ENCODE measurements around the gene METTL23. TPM values are rescaled to one million over a fixed set of nuclear protein-coding genes. Genes with fewer than 3 reads are reported as not detected.

Gene METTL23
- total RNA-seq, 1 donor from 2014 or later, result 31.6 TPM

- no peak for DNase-seq
These were observed 24.6 kb upstream of the METTL23 start for GRCh38 chr17:76702076-76702475.

GRCh38 chr17:76702941-76703637 is 23.6 kb upstream of the METTL23 start:
- no peaks in the 10 kb centered on the region for H3K27me3 ChIP-seq (ENCODE audit: low read depth)
- no peak for DNase-seq
- no peak overlapping the region for H3K4me3 ChIP-seq
- ATAC-seq, result no peak
- TF ChIP-seq CTCF (IDR thresholded peaks at IDR 0.05), result no peak
- H3K4me1 ChIP-seq, result peaks cover 53% of the 10 kb centered on the region
- no peak overlapping the region for H3K27ac ChIP-seq
- intact Hi-C loops (cut with DNase I), result no loop called here
- H3K36me3 ChIP-seq, result no peaks in the 10 kb centered on the region
- H3K9me3 ChIP-seq, result no peaks in the 10 kb centered on the region

More at GRCh38 chr17:76702076-76702475, 24.6 kb upstream of the METTL23 start:
- H3K27ac ChIP-seq, result peak overlapping the region; percentile 88
- intact Hi-C loops (cut with DNase I), result no loop called here
- H3K27me3 ChIP-seq (ENCODE audit: low read depth), result no peaks in the 10 kb centered on the region
- no peak overlapping the region for H3K4me3 ChIP-seq
- no peaks in the 10 kb centered on the region for H3K36me3 ChIP-seq
- no peak for TF ChIP-seq CTCF (IDR thresholded peaks at IDR 0.05)
- no peak for ATAC-seq
- H3K4me1 ChIP-seq, result peaks cover 53% of the 10 kb centered on the region
- H3K9me3 ChIP-seq, result no peaks in the 10 kb centered on the region

GRCh38 chr17:76704805-76705204 is 21.8 kb upstream of the METTL23 start:
- Histone ChIP-seq H3K9me3 (no peaks in the 10 kb centered on the region), H3K27ac (no peak overlapping the region), H3K4me1 (peaks cover 49% of the 10 kb centered on the region), H3K27me3 (ENCODE audit: low read depth) (no peaks in the 10 kb centered on the region), H3K36me3 (no peaks in the 10 kb centered on the region), H3K4me3 (no peak overlapping the region)
- no peak for TF ChIP-seq CTCF (IDR thresholded peaks at IDR 0.05)
- intact Hi-C loops (cut with DNase I), result no loop called here
- ATAC-seq (no peak), DNase-seq (no peak)

GRCh38 chr17:76706817-76707216 is 19.8 kb upstream of the METTL23 start:
- Histone ChIP-seq H3K9me3 (no peaks in the 10 kb centered on the region), H3K36me3 (no peaks in the 10 kb centered on the region), H3K4me1 (peaks cover 38% of the 10 kb centered on the region), H3K4me3 (no peak overlapping the region), H3K27ac (no peak overlapping the region), H3K27me3 (ENCODE audit: low read depth) (no peaks in the 10 kb centered on the region)
- no peak for TF ChIP-seq CTCF (IDR thresholded peaks at IDR 0.05)
- ATAC-seq (no peak), DNase-seq (no peak)
- intact Hi-C loops (cut with DNase I), result no loop called here

- DNase-seq (no peak), ATAC-seq (no peak)
- Histone ChIP-seq H3K36me3 (peaks cover 5% of the 10 kb centered on the region), H3K27me3 (ENCODE audit: low read depth) (no peaks in the 10 kb centered on the region), H3K27ac (peak overlapping the region; percentile 86), H3K4me1 (peaks cover 38% of the 10 kb centered on the region), H3K9me3 (no peaks in the 10 kb centered on the region), H3K4me3 (peak overlapping the region; percentile 74)
- TF ChIP-seq CTCF (IDR thresholded peaks at IDR 0.05), result peak; percentile 16
- intact Hi-C loops (cut with DNase I), result no loop called here
These were observed 18.4 kb upstream of the METTL23 start for GRCh38 chr17:76707985-76708807.
